Stimulated activated effector memory CD8-positive, alpha-beta T cell treated with anti-CD3 and anti-CD28 coated beads, Interleukin-12 subunit alpha, Interleukin-12 subunit beta, amount 100 ng/mL, for 72 hours (primary cell): ENCODE results near the gene PPP4R4.
A peak's percentile ranks its signal among the peaks of the same experiment; 100 is the strongest.
"Not testable (repeated sequence)": the region's sequence is repeated elsewhere in the genome, so short reads cannot be mapped to it uniquely, and the experiment has no call there.

Source experiments
- ATAC-seq: fragments of 150-1000 bp; cut with Tn5 transposase; 2 replicates; pipeline ENCODE4 v1.10.0; 2021
- DNase-seq, 2 donors: peaks; one replicate each; pipeline ENCODE4 v3.0.0; 2021 to 2022; ENCODE audit warnings: low spot score in 2 of 2
- H3K27ac Mint-ChIP-seq: one replicate; pipeline ENCODE4 v1.8.0; 2022; ENCODE audit warnings: mild to moderate bottlenecking, mixed read lengths
- H3K36me3 Mint-ChIP-seq: one replicate; pipeline ENCODE4 v1.8.0; 2022; ENCODE audit warnings: mild to moderate bottlenecking, mixed read lengths
- H3K4me1 Mint-ChIP-seq: one replicate; pipeline ENCODE4 v1.8.0; 2022; ENCODE audit warnings: mixed read lengths
- H3K4me3 Mint-ChIP-seq: one replicate; pipeline ENCODE4 v1.8.0; 2022; ENCODE audit warnings: mild to moderate bottlenecking, mixed read lengths
- H3K9me3 Mint-ChIP-seq: one replicate; pipeline ENCODE4 v1.8.0; 2022; ENCODE audit warnings: mixed read lengths

Gene PPP4R4

DNA sequence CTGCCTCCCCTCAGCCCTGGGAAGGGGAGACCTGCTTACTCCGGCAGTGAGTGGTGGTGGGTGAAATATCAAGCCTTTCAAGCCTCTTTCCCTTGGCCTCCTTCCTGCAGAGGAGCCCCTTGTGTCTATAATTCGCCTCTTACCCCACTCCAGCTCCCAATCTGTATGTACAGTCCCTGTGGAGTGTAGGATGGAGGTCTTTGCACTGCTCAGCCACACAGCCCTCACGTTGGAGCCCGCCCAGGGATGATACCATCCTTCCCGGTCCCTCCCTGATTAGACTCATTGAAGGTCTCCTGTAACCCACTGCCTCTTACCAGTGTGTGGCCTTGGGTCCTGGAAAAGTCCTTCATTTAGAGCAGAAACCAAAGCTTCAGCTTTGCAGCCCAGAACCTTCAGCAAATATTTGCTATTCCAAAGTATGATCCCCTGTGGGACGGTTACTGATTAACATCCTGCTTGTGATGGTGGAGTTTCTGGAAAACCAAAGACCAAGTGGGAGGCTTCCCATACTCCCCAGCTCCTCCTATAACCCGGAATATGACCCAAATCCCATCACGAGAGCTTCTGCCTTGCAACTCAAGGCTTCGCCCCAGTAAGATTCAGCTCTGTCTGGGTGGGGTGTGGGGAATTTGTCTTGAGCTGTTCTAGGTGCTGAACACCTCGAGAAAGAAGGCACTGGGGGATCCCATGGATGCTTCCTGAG lies 118.9 kb downstream of the PPP4R4 start, which contains the start of gene SERPINA10:
Gene SERPINA10 (minus strand): TSS at position 397 of the 706 bp plus-strand sequence. CDS start 2,675 bp downstream, outside the sequence.
- no peaks in the 10 kb centered on the region for H3K4me1 Mint-ChIP-seq
- H3K4me3 Mint-ChIP-seq = no peak within 1 kb of the TSS
- no peak for DNase-seq
- H3K36me3 Mint-ChIP-seq = no peaks in the 10 kb centered on the region
- H3K9me3 Mint-ChIP-seq = no peaks in the 10 kb centered on the region
- peak; percentile 24 for ATAC-seq
- no peak within 1 kb of the TSS for H3K27ac Mint-ChIP-seq

DNA sequence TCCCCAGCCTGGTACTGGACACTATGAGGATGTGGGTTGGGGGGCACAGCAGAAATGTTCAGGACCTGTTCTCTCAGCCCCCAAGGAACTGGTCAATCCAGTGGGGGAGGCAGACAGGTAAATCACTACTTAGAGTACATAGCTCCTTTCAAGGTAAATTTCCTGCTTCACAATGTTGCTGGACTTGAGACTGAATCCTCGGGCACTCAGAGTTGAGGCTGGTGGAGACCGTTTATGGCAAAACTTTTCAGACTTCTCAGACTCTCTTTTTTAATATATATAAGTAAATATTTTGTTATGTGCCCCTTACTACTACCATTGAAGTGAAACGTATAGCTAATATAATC lies 119.4 kb downstream of the PPP4R4 start:
- no peak for DNase-seq

DNA sequence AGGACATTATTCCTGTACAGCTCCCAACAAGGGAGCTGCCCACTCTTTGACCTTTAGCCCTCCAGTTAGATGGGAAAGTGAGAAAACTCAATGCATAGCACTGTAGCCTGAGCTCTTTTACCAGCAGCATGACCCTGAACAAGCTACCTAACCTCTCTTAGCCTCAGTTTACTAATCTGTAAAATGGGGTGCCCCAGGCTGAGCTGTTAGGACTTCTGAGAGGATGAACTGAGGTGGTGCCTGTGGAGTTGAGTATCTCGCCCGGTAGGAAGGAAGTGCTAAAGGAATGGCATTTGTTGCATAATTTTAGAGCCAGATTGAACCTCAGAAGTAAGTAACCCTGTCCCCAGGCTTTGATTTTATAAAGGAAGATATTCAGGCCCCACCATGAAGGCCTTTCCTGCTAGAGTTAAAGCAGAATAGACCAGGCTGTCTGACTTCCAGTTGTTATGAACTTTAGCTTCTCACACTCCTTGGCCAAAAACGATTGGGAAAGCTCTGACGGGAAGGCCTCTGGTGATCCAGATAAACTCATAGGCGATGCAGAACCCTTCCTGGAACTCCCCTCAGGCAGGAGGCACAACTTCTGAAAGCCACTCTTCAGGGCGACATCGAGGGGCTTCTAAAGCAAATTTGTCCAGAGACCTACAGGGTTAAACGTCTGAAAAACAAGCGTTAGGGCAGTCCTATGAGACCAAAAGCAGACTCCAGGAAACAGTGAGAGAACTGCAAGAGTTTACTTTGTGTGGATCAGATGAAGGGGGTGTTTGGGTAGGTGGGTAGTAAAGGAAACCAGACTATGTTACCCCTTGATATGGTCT lies 121.4 kb downstream of the PPP4R4 start:
- Mint-ChIP-seq H3K4me1 (no peaks in the 10 kb centered on the region), H3K9me3 (no peaks in the 10 kb centered on the region), H3K36me3 (no peaks in the 10 kb centered on the region), H3K27ac (no peak overlapping the region), H3K4me3 (no peak overlapping the region)
- no peak for ATAC-seq
- DNase-seq = peak in 1 of 2 donors; percentile 40

More for the DNA sequence above, 119.4 kb downstream of the PPP4R4 start:
- Mint-ChIP-seq H3K36me3 (no peaks in the 10 kb centered on the region), H3K27ac (no peak overlapping the region), H3K4me1 (no peaks in the 10 kb centered on the region), H3K4me3 (no peak overlapping the region), H3K9me3 (no peaks in the 10 kb centered on the region)
- ATAC-seq = no peak

DNA sequence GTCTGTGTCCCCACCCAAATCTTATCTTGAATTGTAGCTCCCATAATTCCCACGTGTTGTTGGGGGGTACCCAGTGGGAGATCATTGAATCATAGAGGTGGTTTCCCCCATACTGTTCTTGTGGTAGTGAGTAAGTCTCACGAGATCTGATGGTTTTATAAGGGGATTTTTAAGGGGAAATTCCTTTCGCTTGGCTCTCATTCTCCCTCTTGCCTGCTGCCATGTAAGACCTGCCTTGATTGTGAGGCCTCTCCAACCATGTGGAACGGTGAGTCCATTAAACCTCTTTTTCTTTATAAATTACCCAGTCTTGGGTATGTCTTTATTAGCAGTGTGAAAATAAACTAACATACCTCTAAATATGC lies 122.0 kb downstream of the PPP4R4 start:
- H3K9me3 Mint-ChIP-seq, H3K4me1 Mint-ChIP-seq, DNase-seq, H3K27ac Mint-ChIP-seq, ATAC-seq, H3K36me3 Mint-ChIP-seq, H3K4me3 Mint-ChIP-seq: not testable (repeated sequence)

DNA sequence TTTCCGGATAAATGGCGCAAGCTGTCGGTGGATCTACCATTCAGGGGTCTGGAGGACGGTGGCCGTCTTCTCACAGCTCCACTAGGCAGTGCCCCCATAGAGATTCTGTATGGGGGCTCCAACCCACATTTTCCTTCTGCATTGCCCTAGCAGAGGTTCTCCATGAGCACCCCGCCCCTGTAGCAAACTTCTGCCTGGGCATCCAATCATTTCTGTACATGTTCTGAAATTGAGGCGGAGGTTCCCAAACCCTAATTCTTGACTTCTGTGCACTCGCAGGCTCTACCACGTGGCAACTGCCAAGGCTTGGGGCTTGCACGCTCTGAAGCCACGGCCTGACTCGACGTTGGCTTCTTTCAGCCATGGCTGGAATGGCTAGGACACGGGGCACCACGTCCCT lies 124.0 kb downstream of the PPP4R4 start:
- H3K36me3 Mint-ChIP-seq = no peaks in the 10 kb centered on the region
- DNase-seq (peak in 1 of 2 donors; percentile 29), ATAC-seq (no peak)
- H3K4me1 Mint-ChIP-seq = no peaks in the 10 kb centered on the region
- H3K9me3 Mint-ChIP-seq = no peaks in the 10 kb centered on the region
- H3K27ac Mint-ChIP-seq = no peak overlapping the region
- no peak overlapping the region for H3K4me3 Mint-ChIP-seq

DNA sequence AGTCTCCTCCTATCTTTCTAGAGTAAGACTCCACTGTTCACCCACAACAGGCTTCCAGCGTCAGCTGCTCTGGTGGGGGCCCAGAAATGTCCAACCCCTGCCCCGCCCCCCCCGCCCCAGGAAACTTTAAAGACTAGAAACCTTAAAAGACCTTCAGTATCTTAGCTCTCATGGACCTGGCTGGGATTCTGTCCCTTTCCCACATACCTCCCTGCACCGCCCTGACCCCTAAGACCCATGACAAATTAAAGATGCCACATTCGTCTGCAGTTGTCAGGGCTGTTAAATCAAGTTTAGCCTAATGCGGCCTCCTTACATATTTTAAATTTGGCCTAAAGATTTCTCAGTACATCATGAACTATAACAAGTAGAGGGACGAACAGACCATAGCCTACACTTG lies 129.0 kb downstream of the PPP4R4 start:
- no peaks in the 10 kb centered on the region for H3K4me1 Mint-ChIP-seq
- no peak overlapping the region for H3K4me3 Mint-ChIP-seq
- H3K36me3 Mint-ChIP-seq = no peaks in the 10 kb centered on the region
- DNase-seq (no peak), ATAC-seq (no peak)
- H3K27ac Mint-ChIP-seq = no peak overlapping the region
- peaks cover 3% of the 10 kb centered on the region for H3K9me3 Mint-ChIP-seq

DNA sequence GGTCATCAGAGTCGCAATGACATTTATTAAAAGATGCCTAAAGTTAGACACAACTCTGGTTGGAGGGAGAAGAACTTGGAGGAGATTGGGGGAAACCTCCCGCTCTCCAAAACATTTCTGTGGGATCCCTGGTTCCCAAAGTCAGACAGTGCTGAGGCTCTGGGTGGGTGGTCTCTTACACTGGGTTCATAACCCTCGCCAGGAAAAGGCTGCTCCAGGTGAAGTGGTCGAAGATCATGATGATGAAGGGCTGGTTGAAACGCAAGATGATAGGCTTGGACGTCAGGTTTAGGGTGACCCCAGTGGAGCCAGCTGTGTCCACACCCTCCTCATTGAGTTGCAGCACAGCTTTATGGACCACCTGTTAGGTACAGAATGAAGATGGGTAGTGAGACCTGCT lies 130.1 kb downstream of the PPP4R4 start:
- Mint-ChIP-seq H3K27ac (no peak overlapping the region), H3K36me3 (no peaks in the 10 kb centered on the region), H3K4me1 (no peaks in the 10 kb centered on the region), H3K4me3 (no peak overlapping the region), H3K9me3 (peaks cover 8% of the 10 kb centered on the region)
- DNase-seq (no peak), ATAC-seq (no peak)

DNA sequence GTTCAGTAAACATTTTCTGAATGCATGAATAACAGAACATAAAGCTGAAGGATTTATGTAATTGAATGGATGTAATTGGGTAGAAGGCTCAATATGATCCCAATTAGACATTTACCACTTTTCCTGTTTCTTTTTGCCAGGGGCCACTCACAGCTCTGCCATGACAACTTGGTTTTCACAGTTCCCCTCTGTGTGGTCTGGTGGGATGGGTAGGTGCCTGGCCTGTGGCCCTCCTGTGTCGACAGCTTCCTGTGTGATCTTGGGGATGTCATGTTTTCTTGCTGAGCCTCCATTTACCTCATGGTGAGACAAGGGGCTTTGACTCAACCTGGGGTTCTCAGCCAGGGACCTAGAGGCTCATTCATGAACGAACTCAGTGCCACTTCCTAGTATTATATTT lies 131.5 kb downstream of the PPP4R4 start:
- H3K9me3 Mint-ChIP-seq = peaks cover 8% of the 10 kb centered on the region
- ATAC-seq = peak; percentile 24
- H3K4me1 Mint-ChIP-seq = no peaks in the 10 kb centered on the region
- peak in 1 of 2 donors; percentile 32 for DNase-seq
- no peaks in the 10 kb centered on the region for H3K36me3 Mint-ChIP-seq
- no peak overlapping the region for H3K4me3 Mint-ChIP-seq
- no peak overlapping the region for H3K27ac Mint-ChIP-seq

DNA sequence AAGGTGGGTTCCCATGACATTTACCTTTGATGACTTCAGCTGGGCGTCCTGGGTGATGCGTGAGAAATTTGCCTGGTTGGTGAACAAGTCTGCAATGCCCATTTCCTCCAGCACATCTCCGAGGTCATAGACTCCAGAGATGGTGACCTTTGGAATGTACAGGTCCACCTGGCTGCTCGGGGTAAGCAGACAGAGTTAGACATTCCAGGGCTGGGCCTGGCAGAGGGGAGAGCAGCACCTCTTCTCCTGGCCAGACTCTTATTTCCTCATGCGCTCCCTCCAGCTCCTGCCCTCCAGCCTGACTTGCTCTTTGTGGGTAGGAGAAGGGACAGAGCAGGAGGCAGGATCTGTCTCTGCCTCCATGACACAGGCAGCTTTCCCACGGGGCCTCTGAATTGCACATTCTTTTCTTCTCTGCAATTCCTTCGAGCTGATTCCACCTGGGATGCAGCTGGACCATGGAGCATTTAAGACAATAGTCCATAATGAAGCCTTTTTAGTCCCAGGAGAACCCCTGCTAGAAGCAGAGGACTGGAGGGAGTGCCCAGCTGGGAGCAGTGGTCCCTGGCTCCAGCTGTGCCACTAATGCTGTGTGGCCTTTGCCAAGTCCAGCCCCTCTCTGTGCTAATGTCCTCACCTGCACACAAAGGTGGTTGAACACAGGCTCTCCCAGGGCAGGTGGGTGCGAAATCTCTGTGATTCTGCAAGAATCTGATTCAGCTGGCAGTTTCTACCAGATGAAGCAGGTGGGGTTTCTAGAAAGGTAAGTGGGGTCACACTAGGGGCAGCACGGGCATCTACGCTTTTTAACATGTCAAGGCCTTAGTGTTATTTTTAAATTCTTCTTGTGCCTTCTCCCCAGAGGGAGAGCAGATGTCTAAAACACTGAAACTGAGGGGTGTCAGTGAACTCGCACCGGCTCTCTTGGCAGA lies 132.2 kb downstream of the PPP4R4 start:
- DNase-seq (peak in 1 of 2 donors; percentile 17), ATAC-seq (no peak)
- Mint-ChIP-seq H3K4me1 (no peaks in the 10 kb centered on the region), H3K4me3 (no peak overlapping the region), H3K27ac (no peak overlapping the region), H3K36me3 (no peaks in the 10 kb centered on the region), H3K9me3 (peaks cover 8% of the 10 kb centered on the region)

DNA sequence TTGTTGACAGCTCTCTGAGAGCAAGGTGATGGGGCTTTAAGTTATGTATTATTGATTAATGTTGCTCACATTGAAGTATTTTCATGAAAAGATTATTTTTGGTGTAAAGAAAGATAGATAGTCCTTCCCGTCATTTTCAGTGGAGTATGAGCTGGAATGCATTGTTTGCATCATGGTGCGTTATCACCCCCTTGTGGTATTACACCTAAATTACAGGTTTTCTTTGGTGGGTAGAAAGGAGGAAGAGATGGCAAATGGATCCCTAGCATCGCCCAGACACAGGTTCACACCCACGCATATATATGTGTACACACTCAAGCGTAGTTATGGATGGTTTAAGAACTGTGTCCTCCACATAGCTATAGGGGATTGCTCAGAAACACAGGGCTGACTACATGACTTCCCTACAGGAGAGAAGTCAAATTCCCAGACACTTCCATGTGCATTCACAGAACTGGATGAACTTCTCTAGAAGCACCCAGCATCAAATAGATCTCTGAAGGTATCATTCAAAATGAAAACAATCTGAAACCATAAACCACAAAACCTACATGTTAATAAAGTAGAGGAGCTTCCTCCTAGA lies 133.4 kb downstream of the PPP4R4 start:
- H3K4me1 Mint-ChIP-seq = no peaks in the 10 kb centered on the region
- peaks cover 8% of the 10 kb centered on the region for H3K9me3 Mint-ChIP-seq
- H3K4me3 Mint-ChIP-seq = no peak overlapping the region
- no peak for ATAC-seq
- DNase-seq = peak in 1 of 2 donors; percentile 36
- no peak overlapping the region for H3K27ac Mint-ChIP-seq
- H3K36me3 Mint-ChIP-seq = no peaks in the 10 kb centered on the region

DNA sequence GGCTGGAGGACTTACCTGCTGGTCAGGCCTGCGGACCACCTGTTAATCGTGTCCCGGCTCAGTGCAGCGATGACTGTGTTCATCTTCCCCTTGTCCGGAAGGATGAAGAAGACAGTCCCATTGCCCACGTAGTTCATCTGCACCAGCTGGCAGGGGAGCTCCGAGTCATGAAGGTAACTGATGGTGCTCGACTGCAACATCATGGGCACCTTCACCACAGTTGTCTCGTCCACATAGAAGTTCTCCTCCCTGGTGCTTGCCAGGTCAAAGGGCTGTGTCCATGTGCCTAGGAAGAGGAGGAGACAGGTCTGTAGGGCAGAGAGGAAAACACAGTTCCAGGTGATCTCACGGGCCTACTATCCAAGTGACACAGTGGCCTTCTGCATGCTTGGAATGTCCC lies 135.6 kb downstream of the PPP4R4 start:
- no peaks in the 10 kb centered on the region for H3K4me1 Mint-ChIP-seq
- H3K27ac Mint-ChIP-seq = no peak overlapping the region
- H3K36me3 Mint-ChIP-seq = no peaks in the 10 kb centered on the region
- H3K9me3 Mint-ChIP-seq = peaks cover 8% of the 10 kb centered on the region
- no peak for ATAC-seq
- peak in 1 of 2 donors; percentile 18 for DNase-seq
- H3K4me3 Mint-ChIP-seq = no peak overlapping the region

DNA sequence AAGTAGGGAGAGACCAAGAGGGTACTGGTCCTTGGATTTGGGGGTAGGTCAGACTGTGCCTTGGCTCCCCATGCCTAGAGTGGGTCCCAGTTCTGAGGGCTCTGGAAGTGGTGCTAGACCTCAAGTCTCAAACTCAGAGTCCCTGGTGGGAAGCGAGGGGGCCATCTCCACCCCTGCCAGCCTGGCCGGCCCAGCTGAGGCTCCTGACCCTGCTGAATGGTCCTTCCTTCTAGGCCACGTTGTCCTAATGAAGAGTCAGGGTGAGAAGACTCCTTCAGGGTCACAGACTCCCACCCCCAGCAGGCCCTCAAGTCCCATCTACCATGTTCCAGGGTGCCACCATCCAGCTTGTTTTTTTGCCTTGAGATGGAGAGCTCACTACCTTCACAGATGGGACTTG lies 136.1 kb downstream of the PPP4R4 start:
- no peak overlapping the region for H3K27ac Mint-ChIP-seq
- peak in 1 of 2 donors; percentile 26 for DNase-seq
- no peak for ATAC-seq
- no peaks in the 10 kb centered on the region for H3K4me1 Mint-ChIP-seq
- H3K9me3 Mint-ChIP-seq = peaks cover 8% of the 10 kb centered on the region
- H3K36me3 Mint-ChIP-seq = no peaks in the 10 kb centered on the region
- no peak overlapping the region for H3K4me3 Mint-ChIP-seq

DNA sequence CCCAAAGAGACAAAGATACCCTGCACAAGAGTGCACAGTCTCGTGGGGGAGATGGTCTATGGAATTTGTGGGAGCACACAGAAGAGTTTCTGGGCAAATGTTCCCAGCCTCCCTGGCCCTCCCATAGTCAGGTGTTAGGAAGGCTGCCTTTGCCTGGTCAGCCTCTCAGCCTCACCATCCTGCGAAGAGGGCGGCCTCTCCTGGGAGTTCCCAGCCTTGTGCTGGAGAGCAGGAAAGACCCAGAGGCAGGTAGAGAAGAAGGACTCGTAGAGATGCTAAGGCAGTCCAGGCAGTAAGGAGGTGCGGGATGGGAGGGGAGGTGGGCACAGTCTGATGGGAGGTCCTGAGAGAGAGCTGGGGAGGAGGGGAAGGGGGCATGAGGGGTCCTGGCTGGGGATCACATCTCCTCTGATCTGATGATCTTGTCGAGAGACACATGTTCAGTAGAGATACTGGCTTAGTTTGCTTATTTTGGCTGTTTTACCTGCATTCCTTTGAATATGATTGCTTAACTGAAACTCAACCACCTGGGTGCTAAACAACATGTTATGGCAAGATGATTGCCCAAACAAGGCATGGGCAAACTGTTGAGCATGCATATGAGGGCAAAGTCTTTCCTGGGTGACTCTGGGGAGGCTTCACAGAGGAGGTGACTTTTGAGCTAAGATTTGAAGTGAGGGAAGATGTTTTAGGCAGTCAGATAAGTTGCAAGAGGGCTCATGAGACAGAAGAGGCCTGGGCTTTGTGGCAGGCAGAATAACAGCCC lies 138.5 kb downstream of the PPP4R4 start:
- ATAC-seq = no peak
- Mint-ChIP-seq H3K4me3 (no peak overlapping the region), H3K27ac (no peak overlapping the region), H3K4me1 (no peaks in the 10 kb centered on the region), H3K36me3 (no peaks in the 10 kb centered on the region), H3K9me3 (peaks cover 8% of the 10 kb centered on the region)
- peak in 1 of 2 donors; percentile 39 for DNase-seq

DNA sequence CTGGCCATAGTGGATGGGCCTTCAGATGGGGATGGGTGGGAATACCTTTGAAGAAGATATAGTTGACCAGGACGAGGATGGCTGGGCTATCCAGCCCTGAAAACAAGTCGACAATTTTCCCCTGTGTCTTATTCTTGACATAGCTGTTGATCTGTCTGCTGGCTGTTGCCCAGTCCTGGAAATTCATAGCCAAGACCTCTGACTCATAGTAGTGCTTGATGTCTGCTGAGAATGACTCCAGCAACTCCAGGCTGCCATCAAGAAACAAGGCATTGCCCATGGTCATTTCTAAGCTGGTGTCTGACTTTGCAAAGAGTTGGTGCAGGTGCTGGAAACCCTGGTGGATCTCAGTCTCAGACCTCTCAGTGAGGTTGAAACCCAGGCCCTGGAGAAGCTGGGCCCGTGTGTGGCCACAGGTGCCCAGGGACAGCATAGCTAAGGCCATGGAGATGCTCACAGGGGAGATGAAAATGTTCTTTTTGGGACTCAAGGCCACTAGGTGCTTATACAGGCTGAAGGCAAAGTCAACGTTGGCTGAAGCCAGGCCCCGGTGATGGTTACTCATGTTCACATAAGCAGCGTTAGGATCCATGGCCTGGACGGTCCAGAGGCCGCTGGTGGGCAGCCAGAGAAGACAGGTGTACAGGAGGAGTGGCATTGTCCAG lies 140.0 kb downstream of the PPP4R4 start:
- Mint-ChIP-seq H3K4me3 (no peak overlapping the region), H3K4me1 (no peaks in the 10 kb centered on the region), H3K36me3 (no peaks in the 10 kb centered on the region), H3K27ac (no peak overlapping the region), H3K9me3 (peaks cover under 1% of the 10 kb centered on the region)
- ATAC-seq (no peak), DNase-seq (peak in 1 of 2 donors; percentile 37)
